WTC11 (cell line): ENCODE data around the gene PRPF40A. TPM values are rescaled to one million over a fixed set of nuclear protein-coding genes. Genes with fewer than 3 reads are reported as not detected.

Experiments used
- ATAC-seq: fragments of 200-7000 bp; cut with Tn5 transposase; 2 replicates; pipeline ENCODE4 v1.10.0; 2021; ENCODE audit warnings: mild to moderate bottlenecking, moderate library complexity
- CTCF ChIA-PET: fragments of 300-600 bp; sonication (Branson Sonifier 250); formaldehyde crosslinking; loops from one replicate; lab custom pipeline; 2021; ENCODE audit warnings: antibody characterized with exemption; lab: Charles Lee
- POLR2A ChIA-PET: fragments of 350-600 bp; sonication (Branson Sonifier 250); formaldehyde crosslinking; loops from one replicate; lab custom pipeline; 2021; ENCODE audit warnings: antibody characterized with exemption; lab: Charles Lee
- DNase-seq: peaks from one replicate; pipeline ENCODE4 v3.0.0; 2021; ENCODE audit warnings: low spot score
- H3K27ac Mint-ChIP-seq: 2 replicates; pipeline ENCODE4 v1.8.0; 2021; ENCODE audit warnings: mixed read lengths
- H3K27me3 Mint-ChIP-seq: 2 replicates; pipeline ENCODE4 v1.8.0; 2021; ENCODE audit warnings: low read depth, mild to moderate bottlenecking, moderate library complexity, mixed read lengths
- H3K36me3 Mint-ChIP-seq: 2 replicates; pipeline ENCODE4 v1.8.0; 2021; ENCODE audit warnings: mixed read lengths
- H3K4me1 Mint-ChIP-seq: 2 replicates; pipeline ENCODE4 v1.8.0; 2022; ENCODE audit warnings: mixed read lengths
- H3K4me3 Mint-ChIP-seq: 2 replicates; pipeline ENCODE4 v1.8.0; 2021; ENCODE audit warnings: mild to moderate bottlenecking, moderate library complexity, mixed read lengths
- H3K9me3 Mint-ChIP-seq: 2 replicates; pipeline ENCODE4 v1.8.0; 2021; ENCODE audit warnings: mixed read lengths
- ATF1 ChIP-seq: sonication (generic); formaldehyde crosslinking; IDR thresholded peaks from 2 replicates; pipeline ENCODE4 v1.8.1; 2023; ENCODE audit warnings: mild to moderate bottlenecking, moderate library complexity, missing genetic modification reagents
- CBFB ChIP-seq: sonication (generic); formaldehyde crosslinking; IDR thresholded peaks from 2 replicates; pipeline ENCODE4 v1.8.1; 2022; ENCODE audit warnings: mild to moderate bottlenecking, low read depth, missing genetic modification reagents
- CREB1 ChIP-seq: sonication (generic); formaldehyde crosslinking; IDR thresholded peaks from 2 replicates; pipeline ENCODE4 v1.8.0; 2023; ENCODE audit warnings: mild to moderate bottlenecking, missing genetic modification reagents
- ETV6 ChIP-seq: sonication (generic); formaldehyde crosslinking; IDR thresholded peaks from 2 replicates; pipeline ENCODE4 v1.8.1; 2022; ENCODE audit warnings: mild to moderate bottlenecking, missing genetic modification reagents
- FOXK1 ChIP-seq: sonication (generic); formaldehyde crosslinking; IDR thresholded peaks from 2 replicates; pipeline ENCODE4 v1.8.0; 2022; ENCODE audit warnings: mild to moderate bottlenecking, moderate library complexity, missing genetic modification reagents
- GTF2I ChIP-seq: fragments of 250-450 bp; sonication (Bioruptor Pico); conservative IDR thresholded peaks from 2 replicates; pipeline ENCODE4 v1.4.0; 2021; ENCODE audit warnings: mild to moderate bottlenecking
- JUN ChIP-seq: sonication (generic); formaldehyde crosslinking; IDR thresholded peaks from 2 replicates; pipeline ENCODE4 v1.8.0; 2023; ENCODE audit warnings: mild to moderate bottlenecking, missing genetic modification reagents
- KAT7 ChIP-seq: sonication (generic); formaldehyde crosslinking; IDR thresholded peaks from 2 replicates; pipeline ENCODE4 v1.8.1; 2023; ENCODE audit warnings: missing genetic modification reagents, mild to moderate bottlenecking, borderline replicate concordance
- MXD4 ChIP-seq: fragments of 250-450 bp; sonication (Bioruptor Pico); IDR thresholded peaks from 2 replicates; pipeline ENCODE4 v1.8.0; 2021; ENCODE audit warnings: mild to moderate bottlenecking, moderate library complexity, borderline replicate concordance
- MYBL2 ChIP-seq: sonication (generic); formaldehyde crosslinking; IDR thresholded peaks from 2 replicates; pipeline ENCODE4 v1.8.1; 2023; ENCODE audit warnings: mild to moderate bottlenecking, moderate library complexity, missing genetic modification reagents
- NFE2L1 ChIP-seq: sonication (generic); formaldehyde crosslinking; IDR thresholded peaks from 2 replicates; pipeline ENCODE4 v1.8.1; 2023; ENCODE audit warnings: missing genetic modification reagents
- SP1 ChIP-seq: sonication (generic); formaldehyde crosslinking; conservative IDR thresholded peaks from 2 replicates; pipeline ENCODE4 v1.8.1; 2022; ENCODE audit warnings: missing genetic modification reagents
- TEAD4 ChIP-seq: sonication (generic); formaldehyde crosslinking; IDR thresholded peaks from 2 replicates; pipeline ENCODE4 v1.8.0; 2022; ENCODE audit warnings: mild to moderate bottlenecking, missing genetic modification reagents
- TP53 ChIP-seq: sonication (generic); formaldehyde crosslinking; IDR thresholded peaks from 2 replicates; pipeline ENCODE4 v1.8.1; 2023; ENCODE audit warnings: mild to moderate bottlenecking, missing genetic modification reagents
- USF1 ChIP-seq: sonication (generic); formaldehyde crosslinking; IDR thresholded peaks from 2 replicates; pipeline ENCODE4 v1.8.0; 2022; ENCODE audit warnings: mild to moderate bottlenecking, missing genetic modification reagents
- ZNF532 ChIP-seq: fragments of 250-450 bp; sonication (Bioruptor Pico); IDR thresholded peaks from 2 replicates; pipeline ENCODE4 v1.9.0; 2021; ENCODE audit warnings: mild to moderate bottlenecking, borderline replicate concordance
- total RNA-seq: library from RNA; stranded (reverse); gene quantifications from 3 replicates; pipeline ENCODE4 v1.2.3, GENCODE V29; 2021
- TF ChIP-seq, protein P1 (sequence below): sonication (generic); formaldehyde crosslinking; IDR thresholded peaks from 2 replicates; pipeline ENCODE4 v1.8.0; 2022; ENCODE audit warnings: missing genetic modification reagents
- TF ChIP-seq, protein P2 (sequence below): sonication (generic); formaldehyde crosslinking; IDR thresholded peaks from 2 replicates; pipeline ENCODE4 v1.8.1; 2022; ENCODE audit warnings: mild to moderate bottlenecking, moderate library complexity, missing genetic modification reagents
- TF ChIP-seq, protein P3 (sequence below): sonication (generic); formaldehyde crosslinking; IDR thresholded peaks from 2 replicates; pipeline ENCODE4 v1.8.1; 2022; ENCODE audit warnings: low read depth, missing genetic modification reagents, borderline replicate concordance

Gene PRPF40A
- total RNA-seq, 1 experiment from 2014 or later = 189 TPM

- TF ChIP-seq, protein P1, sequence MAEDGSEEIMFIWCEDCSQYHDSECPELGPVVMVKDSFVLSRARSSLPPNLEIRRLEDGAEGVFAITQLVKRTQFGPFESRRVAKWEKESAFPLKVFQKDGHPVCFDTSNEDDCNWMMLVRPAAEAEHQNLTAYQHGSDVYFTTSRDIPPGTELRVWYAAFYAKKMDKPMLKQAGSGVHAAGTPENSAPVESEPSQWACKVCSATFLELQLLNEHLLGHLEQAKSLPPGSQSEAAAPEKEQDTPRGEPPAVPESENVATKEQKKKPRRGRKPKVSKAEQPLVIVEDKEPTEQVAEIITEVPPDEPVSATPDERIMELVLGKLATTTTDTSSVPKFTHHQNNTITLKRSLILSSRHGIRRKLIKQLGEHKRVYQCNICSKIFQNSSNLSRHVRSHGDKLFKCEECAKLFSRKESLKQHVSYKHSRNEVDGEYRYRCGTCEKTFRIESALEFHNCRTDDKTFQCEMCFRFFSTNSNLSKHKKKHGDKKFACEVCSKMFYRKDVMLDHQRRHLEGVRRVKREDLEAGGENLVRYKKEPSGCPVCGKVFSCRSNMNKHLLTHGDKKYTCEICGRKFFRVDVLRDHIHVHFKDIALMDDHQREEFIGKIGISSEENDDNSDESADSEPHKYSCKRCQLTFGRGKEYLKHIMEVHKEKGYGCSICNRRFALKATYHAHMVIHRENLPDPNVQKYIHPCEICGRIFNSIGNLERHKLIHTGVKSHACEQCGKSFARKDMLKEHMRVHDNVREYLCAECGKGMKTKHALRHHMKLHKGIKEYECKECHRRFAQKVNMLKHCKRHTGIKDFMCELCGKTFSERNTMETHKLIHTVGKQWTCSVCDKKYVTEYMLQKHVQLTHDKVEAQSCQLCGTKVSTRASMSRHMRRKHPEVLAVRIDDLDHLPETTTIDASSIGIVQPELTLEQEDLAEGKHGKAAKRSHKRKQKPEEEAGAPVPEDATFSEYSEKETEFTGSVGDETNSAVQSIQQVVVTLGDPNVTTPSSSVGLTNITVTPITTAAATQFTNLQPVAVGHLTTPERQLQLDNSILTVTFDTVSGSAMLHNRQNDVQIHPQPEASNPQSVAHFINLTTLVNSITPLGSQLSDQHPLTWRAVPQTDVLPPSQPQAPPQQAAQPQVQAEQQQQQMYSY (CRISPR knock-in tag) = no peak
- TF ChIP-seq TEAD4 (CRISPR knock-in tag) (no peak), GTF2I (no peak), KAT7 (CRISPR knock-in tag) (no peak), SP1 (no peak), FOXK1 (CRISPR knock-in tag) (no peak), CBFB (CRISPR knock-in tag) (no peak), ETV6 (no peak), CREB1 (CRISPR knock-in tag) (no peak), ZNF532 (no peak), USF1 (CRISPR knock-in tag) (no peak), MXD4 (no peak), NFE2L1 (CRISPR knock-in tag) (no peak)
- TF ChIP-seq, protein P2, sequence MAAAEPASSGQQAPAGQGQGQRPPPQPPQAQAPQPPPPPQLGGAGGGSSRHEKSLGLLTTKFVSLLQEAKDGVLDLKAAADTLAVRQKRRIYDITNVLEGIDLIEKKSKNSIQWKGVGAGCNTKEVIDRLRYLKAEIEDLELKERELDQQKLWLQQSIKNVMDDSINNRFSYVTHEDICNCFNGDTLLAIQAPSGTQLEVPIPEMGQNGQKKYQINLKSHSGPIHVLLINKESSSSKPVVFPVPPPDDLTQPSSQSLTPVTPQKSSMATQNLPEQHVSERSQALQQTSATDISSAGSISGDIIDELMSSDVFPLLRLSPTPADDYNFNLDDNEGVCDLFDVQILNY (CRISPR knock-in tag) = no peak
Observed at GRCh38 chr2:152761214-152761613, 44.0 kb upstream of the PRPF40A start (continued).

DNA sequence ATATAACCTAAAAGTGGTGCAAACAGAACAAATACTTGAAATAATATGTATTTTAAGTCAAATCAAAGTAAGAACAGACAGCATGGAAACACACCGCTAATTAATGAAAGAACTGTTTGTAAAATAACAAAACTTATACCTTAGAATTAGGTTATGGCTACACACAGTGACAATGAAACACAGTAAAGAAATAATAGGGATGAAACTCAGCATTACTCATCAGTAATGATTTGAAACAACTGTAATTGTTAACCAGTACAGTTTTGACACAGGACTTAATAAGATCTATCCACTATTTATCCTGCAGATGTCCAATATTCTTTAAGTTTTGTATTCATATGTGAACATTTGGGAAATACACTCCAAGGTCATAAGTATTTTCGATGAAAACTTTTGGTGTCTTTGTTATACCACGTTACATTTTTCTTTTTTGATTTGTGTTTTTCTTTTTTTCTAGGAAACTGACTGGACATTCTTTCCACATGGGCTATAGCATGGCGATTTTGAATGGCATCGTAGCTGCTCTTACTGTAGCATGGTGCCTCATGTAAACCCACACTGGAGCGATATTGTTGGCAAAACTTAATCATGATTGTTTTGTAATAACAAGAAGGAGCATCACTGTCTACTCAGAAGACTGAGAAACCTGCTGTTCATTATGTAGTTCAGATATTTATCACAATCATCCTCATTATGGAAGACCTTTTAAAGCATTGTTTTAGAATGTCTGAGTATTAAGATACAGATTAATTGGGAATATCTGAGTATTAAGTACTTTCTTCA is 42.2 kb upstream of the PRPF40A start:
- no peaks in the 10 kb centered on the region for H3K9me3 Mint-ChIP-seq
- no peaks in the 10 kb centered on the region for H3K4me1 Mint-ChIP-seq
- ATAC-seq (no peak), DNase-seq (no peak)
- ChIA-PET CTCF (no interaction called here), POLR2A (no interaction called here)
- no peak overlapping the region for H3K27ac Mint-ChIP-seq
- no peaks in the 10 kb centered on the region; the same call in 1 of the 2 replicates for H3K27me3 Mint-ChIP-seq
- TF ChIP-seq JUN (CRISPR knock-in tag) = no peak
- TF ChIP-seq MYBL2 (CRISPR knock-in tag) = no peak
- TF ChIP-seq, protein P3, sequence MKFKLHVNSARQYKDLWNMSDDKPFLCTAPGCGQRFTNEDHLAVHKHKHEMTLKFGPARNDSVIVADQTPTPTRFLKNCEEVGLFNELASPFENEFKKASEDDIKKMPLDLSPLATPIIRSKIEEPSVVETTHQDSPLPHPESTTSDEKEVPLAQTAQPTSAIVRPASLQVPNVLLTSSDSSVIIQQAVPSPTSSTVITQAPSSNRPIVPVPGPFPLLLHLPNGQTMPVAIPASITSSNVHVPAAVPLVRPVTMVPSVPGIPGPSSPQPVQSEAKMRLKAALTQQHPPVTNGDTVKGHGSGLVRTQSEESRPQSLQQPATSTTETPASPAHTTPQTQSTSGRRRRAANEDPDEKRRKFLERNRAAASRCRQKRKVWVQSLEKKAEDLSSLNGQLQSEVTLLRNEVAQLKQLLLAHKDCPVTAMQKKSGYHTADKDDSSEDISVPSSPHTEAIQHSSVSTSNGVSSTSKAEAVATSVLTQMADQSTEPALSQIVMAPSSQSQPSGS (CRISPR knock-in tag) = no peak
- no peak for TF ChIP-seq TP53 (CRISPR knock-in tag)
- no peak for TF ChIP-seq CREB1 (CRISPR knock-in tag)
- TF ChIP-seq ATF1 (CRISPR knock-in tag) = no peak
- H3K4me3 Mint-ChIP-seq = no peak overlapping the region
- H3K36me3 Mint-ChIP-seq = peaks cover 30% of the 10 kb centered on the region
